Aortic smooth muscle cell (primary cell): ENCODE results near the gene LRCH1. TPM values are rescaled to one million over a fixed set of nuclear protein-coding genes. Genes with fewer than 3 reads are reported as not detected.

Source experiments
- total RNA-seq: library from RNA; depleted of rRNA; stranded (reverse); fragments of >200 nt; gene quantifications from 2 replicates; pipeline ENCODE4 v1.2.3, GENCODE V29; 2014

The LRCH1 gene, protein sequence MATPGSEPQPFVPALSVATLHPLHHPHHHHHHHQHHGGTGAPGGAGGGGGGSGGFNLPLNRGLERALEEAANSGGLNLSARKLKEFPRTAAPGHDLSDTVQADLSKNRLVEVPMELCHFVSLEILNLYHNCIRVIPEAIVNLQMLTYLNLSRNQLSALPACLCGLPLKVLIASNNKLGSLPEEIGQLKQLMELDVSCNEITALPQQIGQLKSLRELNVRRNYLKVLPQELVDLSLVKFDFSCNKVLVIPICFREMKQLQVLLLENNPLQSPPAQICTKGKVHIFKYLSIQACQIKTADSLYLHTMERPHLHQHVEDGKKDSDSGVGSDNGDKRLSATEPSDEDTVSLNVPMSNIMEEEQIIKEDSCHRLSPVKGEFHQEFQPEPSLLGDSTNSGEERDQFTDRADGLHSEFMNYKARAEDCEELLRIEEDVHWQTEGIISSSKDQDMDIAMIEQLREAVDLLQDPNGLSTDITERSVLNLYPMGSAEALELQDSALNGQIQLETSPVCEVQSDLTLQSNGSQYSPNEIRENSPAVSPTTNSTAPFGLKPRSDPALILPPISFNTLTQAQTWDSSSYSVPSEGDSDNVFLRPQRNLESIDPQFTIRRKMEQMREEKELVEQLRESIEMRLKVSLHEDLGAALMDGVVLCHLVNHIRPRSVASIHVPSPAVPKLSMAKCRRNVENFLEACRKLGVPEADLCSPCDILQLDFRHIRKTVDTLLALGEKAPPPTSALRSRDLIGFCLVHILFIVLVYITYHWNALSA
- total RNA-seq: 7.0 and 13.1 TPM in 2 replicates

GRCh38 chr13:46552889-46553520 lies at the start of gene LRCH1:
LRCH1 (plus strand) TSS chr13:46553170; CDS start chr13:46553397, 227 bp downstream.

GRCh38 chr13:46796515-46797474 lies 243.8 kb downstream of the LRCH1 start, which contains the start of gene ESD:
ESD (minus strand) TSS chr13:46797161; CDS start chr13:46791413, 5,748 bp downstream.

Other genes starting within 250 kb of the LRCH1 start
- under 0.01 and 0.31 TPM in 2 replicates for gene RUBCNL, start 165.9 kb upstream of the LRCH1 start, total RNA-seq
- gene ESD, start 244.0 kb downstream of the LRCH1 start, total RNA-seq: 89.3 and 123 TPM in 2 replicates